Osteoblast (primary cell): ENCODE measurements around the gene SEPTIN10. TPM values are rescaled to one million over a fixed set of nuclear protein-coding genes. Genes with fewer than 3 reads are reported as not detected.

Experiments used
- DNase-seq: peaks from one replicate; pipeline ENCODE4 v3.0.0; 2011; ENCODE audit warnings: low spot score, mixed read lengths; ENCODE audit not compliant: insufficient read length; ENCODE audit errors: missing footprints
- H2AFZ ChIP-seq: 2 replicates; pipeline ENCODE4 v1.6.0; 2011; ENCODE audit warnings: mild to moderate bottlenecking, low read length
- H3K27ac ChIP-seq: 2 replicates; pipeline ENCODE4 v1.5.1; 2011; ENCODE audit warnings: mild to moderate bottlenecking, low read depth, low read length, moderate library complexity
- H3K27me3 ChIP-seq: 2 replicates; pipeline ENCODE4 v1.6.0; 2012; ENCODE audit warnings: mild to moderate bottlenecking, control low read depth, inconsistent platforms, low read length, moderate library complexity; ENCODE audit not compliant: insufficient read depth
- H3K36me3 ChIP-seq: 2 replicates; pipeline ENCODE4 v1.5.1; 2011; ENCODE audit warnings: mild to moderate bottlenecking, low read length, control low read depth, moderate library complexity; ENCODE audit not compliant: insufficient read depth
- H3K4me1 ChIP-seq: 2 replicates; pipeline ENCODE4 v1.5.1; 2011; ENCODE audit warnings: mild to moderate bottlenecking, low read length, control low read depth, moderate library complexity; ENCODE audit not compliant: insufficient read depth
- H3K4me2 ChIP-seq: 2 replicates; pipeline ENCODE4 v1.6.0; 2011; ENCODE audit warnings: mild to moderate bottlenecking, low read length; ENCODE audit not compliant: insufficient read depth
- H3K4me3 ChIP-seq: fragments of 200-600 bp; sonication (generic); 3 replicates; pipeline ENCODE4 v1.5.1; 2012; ENCODE audit warnings: mild to moderate bottlenecking, low read length, inconsistent platforms; ENCODE audit not compliant: insufficient read depth
- H3K79me2 ChIP-seq: 2 replicates; pipeline ENCODE4 v1.6.0; 2012; ENCODE audit warnings: mild to moderate bottlenecking, low read length, control low read depth, inconsistent platforms; ENCODE audit not compliant: insufficient read depth
- H3K9me3 ChIP-seq: 2 replicates; pipeline ENCODE4 v1.5.1; 2011; ENCODE audit warnings: low read depth, low read length, control low read depth
- H4K20me1 ChIP-seq: 2 replicates; pipeline ENCODE4 v1.6.0; 2012; ENCODE audit warnings: mild to moderate bottlenecking, low read length, control low read depth; ENCODE audit not compliant: insufficient read depth
- total RNA-seq: library from RNA; depleted of rRNA; stranded (reverse); fragments of >200 nt; gene quantifications from 2 replicates; pipeline ENCODE4 v1.2.3, GENCODE V29; 2012
- TF ChIP-seq, protein P1 (sequence below): IDR thresholded peaks from 2 replicates; pipeline ENCODE4 v1.5.1; 2011; ENCODE audit warnings: mild to moderate bottlenecking, low read depth, low read length, moderate library complexity; ENCODE audit errors: extremely low read depth

SEPTIN10 gene
- total RNA-seq, 1 donor, result 101 TPM

DNA sequence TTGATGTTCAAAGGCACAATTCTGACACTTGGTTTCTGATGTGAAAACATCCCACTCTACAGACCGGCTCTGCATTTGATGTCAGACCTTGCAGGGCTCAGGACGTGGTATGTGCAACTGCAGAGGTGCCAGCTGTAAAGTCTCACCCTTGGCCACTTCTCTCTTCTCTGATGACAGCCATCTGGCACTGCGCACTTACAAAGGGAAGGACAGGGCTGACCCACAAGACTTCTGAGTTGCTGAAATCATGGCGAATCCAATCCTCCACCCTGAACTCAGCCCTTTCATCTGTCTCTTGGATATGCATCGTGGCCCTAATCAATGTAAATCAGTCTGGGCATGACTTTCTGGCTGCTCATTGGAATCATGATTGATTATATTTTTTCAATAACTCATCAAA is 82.5 kb downstream of the SEPTIN10 start:
- H3K36me3 ChIP-seq, result no peaks in the 10 kb centered on the region
- H3K27ac ChIP-seq, result no peak overlapping the region
- no peaks in the 10 kb centered on the region for H3K79me2 ChIP-seq
- H3K9me3 ChIP-seq, result no peaks in the 10 kb centered on the region
- H3K4me1 ChIP-seq, result no peaks in the 10 kb centered on the region
- H2AFZ ChIP-seq, result no peak overlapping the region
- H4K20me1 ChIP-seq, result no peaks in the 10 kb centered on the region
- DNase-seq, result peak; percentile 56
- no peak overlapping the region for H3K4me2 ChIP-seq
- TF ChIP-seq, protein P1, sequence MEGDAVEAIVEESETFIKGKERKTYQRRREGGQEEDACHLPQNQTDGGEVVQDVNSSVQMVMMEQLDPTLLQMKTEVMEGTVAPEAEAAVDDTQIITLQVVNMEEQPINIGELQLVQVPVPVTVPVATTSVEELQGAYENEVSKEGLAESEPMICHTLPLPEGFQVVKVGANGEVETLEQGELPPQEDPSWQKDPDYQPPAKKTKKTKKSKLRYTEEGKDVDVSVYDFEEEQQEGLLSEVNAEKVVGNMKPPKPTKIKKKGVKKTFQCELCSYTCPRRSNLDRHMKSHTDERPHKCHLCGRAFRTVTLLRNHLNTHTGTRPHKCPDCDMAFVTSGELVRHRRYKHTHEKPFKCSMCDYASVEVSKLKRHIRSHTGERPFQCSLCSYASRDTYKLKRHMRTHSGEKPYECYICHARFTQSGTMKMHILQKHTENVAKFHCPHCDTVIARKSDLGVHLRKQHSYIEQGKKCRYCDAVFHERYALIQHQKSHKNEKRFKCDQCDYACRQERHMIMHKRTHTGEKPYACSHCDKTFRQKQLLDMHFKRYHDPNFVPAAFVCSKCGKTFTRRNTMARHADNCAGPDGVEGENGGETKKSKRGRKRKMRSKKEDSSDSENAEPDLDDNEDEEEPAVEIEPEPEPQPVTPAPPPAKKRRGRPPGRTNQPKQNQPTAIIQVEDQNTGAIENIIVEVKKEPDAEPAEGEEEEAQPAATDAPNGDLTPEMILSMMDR, result no peak
- peaks cover 32% of the 10 kb centered on the region for H3K27me3 ChIP-seq
- no peak overlapping the region for H3K4me3 ChIP-seq

DNA sequence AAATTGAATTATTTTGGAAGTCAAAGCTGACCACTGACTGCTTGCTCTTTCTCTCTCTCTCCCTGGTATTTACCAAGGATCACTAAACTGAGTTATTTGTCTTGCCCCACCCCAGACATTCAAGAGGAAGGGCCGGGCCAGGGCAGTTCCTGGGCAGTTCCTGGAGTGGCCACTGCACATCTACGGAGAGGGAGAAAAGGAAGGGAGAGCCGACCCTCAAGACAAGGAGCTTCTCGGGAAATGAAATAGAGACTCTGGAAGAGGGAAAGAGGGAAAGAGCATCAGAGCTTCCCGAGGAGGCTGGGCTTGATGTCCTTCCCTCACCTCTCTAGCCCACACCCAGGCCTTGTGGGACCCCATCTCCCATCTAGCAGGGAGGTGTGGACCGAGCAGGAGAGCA is 83.1 kb downstream of the SEPTIN10 start:
- H3K36me3 ChIP-seq, result no peaks in the 10 kb centered on the region
- no peak overlapping the region for H3K4me2 ChIP-seq
- H3K27me3 ChIP-seq, result peaks cover 32% of the 10 kb centered on the region
- H3K27ac ChIP-seq, result no peak overlapping the region
- H4K20me1 ChIP-seq, result no peaks in the 10 kb centered on the region
- DNase-seq, result no peak
- no peaks in the 10 kb centered on the region for H3K9me3 ChIP-seq
- no peak overlapping the region for H3K4me3 ChIP-seq
- TF ChIP-seq, protein P1, result no peak
- no peaks in the 10 kb centered on the region for H3K79me2 ChIP-seq
- no peak overlapping the region for H2AFZ ChIP-seq
- no peaks in the 10 kb centered on the region for H3K4me1 ChIP-seq

DNA sequence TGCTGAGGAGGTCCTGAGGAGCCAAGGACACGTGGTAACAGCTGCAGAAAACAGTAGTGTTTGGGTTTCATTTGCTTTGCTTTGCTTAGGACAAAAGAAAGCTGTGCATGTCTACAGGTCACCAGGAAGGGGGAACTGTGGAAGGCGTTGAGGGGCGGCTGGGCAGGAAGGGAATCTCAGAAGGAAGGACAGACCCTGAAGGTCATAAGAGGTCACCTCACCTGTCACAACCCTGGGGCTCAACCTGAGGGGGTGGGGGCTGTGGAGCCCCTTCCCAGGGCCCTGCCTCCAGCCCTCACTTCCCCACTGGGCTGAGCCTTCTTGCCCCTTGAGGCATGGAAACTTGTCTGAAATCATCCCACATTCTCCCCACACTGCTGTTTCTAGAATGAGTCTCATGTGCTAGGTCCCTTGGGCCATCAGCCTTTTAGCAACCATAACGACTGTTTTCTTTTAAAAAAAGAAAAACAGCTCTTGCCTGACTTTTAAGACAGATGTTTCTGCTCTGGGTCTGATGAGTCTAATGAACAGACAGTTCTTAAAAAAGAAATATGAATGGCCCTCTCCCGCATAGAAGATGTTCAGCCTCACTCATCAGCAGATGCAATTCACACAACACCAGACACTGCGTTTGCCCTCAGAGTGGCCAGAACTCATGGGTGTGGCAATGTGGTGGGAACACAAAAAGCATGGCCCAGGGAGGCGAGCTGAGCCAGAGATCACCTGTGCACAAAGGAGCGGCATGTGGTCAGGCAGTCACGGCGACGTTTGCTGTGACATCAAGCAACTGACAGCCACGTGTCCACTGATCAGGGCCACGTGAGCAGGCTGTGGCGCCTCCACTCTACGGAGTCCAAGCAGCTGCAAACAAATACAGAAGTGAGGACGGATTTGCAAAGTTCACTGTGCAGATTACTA is 84.0 kb downstream of the SEPTIN10 start:
- H4K20me1 ChIP-seq, result no peaks in the 10 kb centered on the region
- H2AFZ ChIP-seq, result no peak overlapping the region
- no peaks in the 10 kb centered on the region for H3K9me3 ChIP-seq
- no peak overlapping the region for H3K4me3 ChIP-seq
- H3K4me2 ChIP-seq, result no peak overlapping the region
- TF ChIP-seq, protein P1, result no peak
- H3K79me2 ChIP-seq, result no peaks in the 10 kb centered on the region
- H3K36me3 ChIP-seq, result no peaks in the 10 kb centered on the region
- peak; percentile 95 for DNase-seq
- H3K27ac ChIP-seq, result no peak overlapping the region
- no peaks in the 10 kb centered on the region for H3K4me1 ChIP-seq
- H3K27me3 ChIP-seq, result peaks cover 25% of the 10 kb centered on the region

DNA sequence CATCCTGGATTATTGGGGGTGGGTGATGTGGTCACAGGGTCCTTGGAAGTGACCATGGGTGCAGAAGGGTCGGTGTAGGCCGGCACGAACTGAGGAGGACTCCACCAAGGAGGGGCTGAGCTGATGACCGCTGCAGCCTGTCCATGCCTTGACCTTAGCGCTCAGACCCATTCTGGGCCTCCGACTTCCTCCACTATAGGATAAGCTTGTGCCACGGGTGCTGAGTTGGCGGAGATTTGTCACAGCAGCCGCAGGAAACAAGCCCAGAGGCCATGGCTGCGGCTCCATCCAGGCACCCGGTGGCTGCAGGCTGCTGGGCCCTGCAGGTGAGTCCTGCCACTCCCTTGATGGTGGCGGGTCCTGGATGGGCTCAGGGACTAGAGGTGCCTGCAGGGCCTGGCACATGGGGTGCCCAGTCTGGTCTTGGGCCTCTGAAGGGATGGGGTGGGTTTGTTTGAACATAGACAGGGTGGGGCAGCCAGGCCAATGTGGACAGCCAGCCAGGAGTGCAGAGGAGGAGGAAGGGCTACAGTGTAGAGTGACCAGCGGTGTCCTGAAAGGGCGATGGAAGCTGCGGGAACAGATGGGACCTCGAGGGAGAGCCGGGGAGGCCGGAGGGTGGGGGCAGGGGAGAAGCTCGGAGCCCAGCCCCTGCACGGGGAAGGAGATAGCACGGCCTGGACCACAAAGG is 84.8 kb downstream of the SEPTIN10 start:
- H3K79me2 ChIP-seq, result no peaks in the 10 kb centered on the region
- no peak overlapping the region for H3K27ac ChIP-seq
- no peak overlapping the region for H3K4me2 ChIP-seq
- H2AFZ ChIP-seq, result no peak overlapping the region
- TF ChIP-seq, protein P1, result no peak
- peaks cover 22% of the 10 kb centered on the region for H3K27me3 ChIP-seq
- no peaks in the 10 kb centered on the region for H4K20me1 ChIP-seq
- H3K36me3 ChIP-seq, result no peaks in the 10 kb centered on the region
- H3K4me3 ChIP-seq, result no peak overlapping the region
- DNase-seq, result no peak
- no peaks in the 10 kb centered on the region for H3K9me3 ChIP-seq
- no peaks in the 10 kb centered on the region for H3K4me1 ChIP-seq
